HL-60/S4 (cell line): Measurements from ENCODE around the gene HBQ1.
"Not testable (repeated sequence)": the region's sequence is repeated elsewhere in the genome, so short reads cannot be mapped to it uniquely, and the experiment has no call there.

Source experiments
- in situ Hi-C: fragments of 300-500 bp; cut with MboI; formaldehyde crosslinking; loops from 2 replicates; pipeline ENCODE4 v1.14.3; 2022; ENCODE audit warnings: low sequenced_read_pairs

Gene HBQ1

GRCh38 chr16:180101-180675 is at the start of gene HBQ1:
Gene HBQ1, plus strand, starts transcription at chr16:180459. Its CDS starts 28 bp downstream, at chr16:180487.
- in situ Hi-C loops = loop anchor here (5.0 kb wide), 1 partner anchor 63 kb away; no protein-coding TSS in a partner anchor

- in situ Hi-C loops = no loop called here
Observed at GRCh38 chr16:130533-131173, 49.6 kb upstream of the HBQ1 start.

- in situ Hi-C loops = no loop called here
Observed at GRCh38 chr16:132120-132519, 48.1 kb upstream of the HBQ1 start.

GRCh38 chr16:133716-134115 is 46.5 kb upstream of the HBQ1 start:
- in situ Hi-C loops = no loop called here

GRCh38 chr16:138049-138417 is 42.2 kb upstream of the HBQ1 start:
- in situ Hi-C loops = no loop called here

GRCh38 chr16:140175-140857 is 39.9 kb upstream of the HBQ1 start:
- in situ Hi-C loops = no loop called here

GRCh38 chr16:142405-142967 is 37.8 kb upstream of the HBQ1 start:
- in situ Hi-C loops = no loop called here

- in situ Hi-C loops = no loop called here
Observed at GRCh38 chr16:143047-143446, 37.2 kb upstream of the HBQ1 start.

GRCh38 chr16:143456-143855 is 36.8 kb upstream of the HBQ1 start:
- in situ Hi-C loops = no loop called here

- in situ Hi-C loops = no loop called here
Observed at GRCh38 chr16:144797-145252, 35.4 kb upstream of the HBQ1 start.

- in situ Hi-C loops = no loop called here
Observed at GRCh38 chr16:146646-147045, 33.6 kb upstream of the HBQ1 start.

GRCh38 chr16:149024-149660 is 31.1 kb upstream of the HBQ1 start:
- in situ Hi-C loops = no loop called here

GRCh38 chr16:152141-153128 is 27.8 kb upstream of the HBQ1 start, which contains the start of gene HBZ:
Gene HBZ, plus strand, starts transcription at chr16:152644. Its CDS starts 266 bp downstream, at chr16:152910.
- in situ Hi-C loops = no loop called here

- in situ Hi-C loops = not testable (repeated sequence)
Observed at GRCh38 chr16:153129-153521, 27.1 kb upstream of the HBQ1 start.

GRCh38 chr16:153550-154216 is 26.6 kb upstream of the HBQ1 start:
- in situ Hi-C loops = not testable (repeated sequence)

GRCh38 chr16:154217-155030 is 25.8 kb upstream of the HBQ1 start:
- in situ Hi-C loops = no loop called here

GRCh38 chr16:155031-155398 is 25.2 kb upstream of the HBQ1 start:
- in situ Hi-C loops = no loop called here

GRCh38 chr16:159136-159849 is 21.0 kb upstream of the HBQ1 start:
- in situ Hi-C loops = no loop called here
